ENCODE results near the gene AFF1. TPM values are rescaled to one million over a fixed set of nuclear protein-coding genes. Genes with fewer than 3 reads are reported as not detected.

Gene AFF1
- total and polyA plus RNA-seq, 2 donors from 2014 or later: 13.4 to 187 TPM

- no peaks in the 10 kb centered on the region for H3K9me3 ChIP-seq (ENCODE audit: control insufficient read depth in 2 of 3, insufficient read depth in 1 of 3, low read length in 3 of 3)
- FAIRE-seq (no peak), DNase-seq (no peak)
- no peak overlapping the region for H3K9ac ChIP-seq (ENCODE audit: low read length in 3 of 3)
- H3K4me3 ChIP-seq (ENCODE audit: low read length in 3 of 3): no peak overlapping the region
- no peaks in the 10 kb centered on the region for H3K4me1 ChIP-seq (ENCODE audit: control insufficient read depth in 2 of 3, insufficient read depth in 2 of 3, low read depth in 1 of 3, low read length in 3 of 3)
- intact Hi-C loops (cut with DNase I): loop anchor here (10.0 kb wide), 1 partner anchor 317 kb away; no protein-coding TSS in a partner anchor
- no peak overlapping the region for H3K27ac ChIP-seq (ENCODE audit: low read depth in 2 of 2, low read length in 2 of 2)
- H3K36me3 ChIP-seq (ENCODE audit: control insufficient read depth in 2 of 3, insufficient read depth in 3 of 3, low read length in 3 of 3): no peaks in the 10 kb centered on the region
- TF ChIP-seq CTCF (IDR thresholded peaks at IDR 0.05; ENCODE audit: borderline replicate concordance, extremely low read depth, insufficient read depth): no peak
- H3K27me3 ChIP-seq (ENCODE audit: control insufficient read depth, insufficient read depth, low read length): no peaks in the 10 kb centered on the region
Measured at GRCh38 chr4:86917212-86918039, 17.4 kb upstream of the AFF1 start.

DNA sequence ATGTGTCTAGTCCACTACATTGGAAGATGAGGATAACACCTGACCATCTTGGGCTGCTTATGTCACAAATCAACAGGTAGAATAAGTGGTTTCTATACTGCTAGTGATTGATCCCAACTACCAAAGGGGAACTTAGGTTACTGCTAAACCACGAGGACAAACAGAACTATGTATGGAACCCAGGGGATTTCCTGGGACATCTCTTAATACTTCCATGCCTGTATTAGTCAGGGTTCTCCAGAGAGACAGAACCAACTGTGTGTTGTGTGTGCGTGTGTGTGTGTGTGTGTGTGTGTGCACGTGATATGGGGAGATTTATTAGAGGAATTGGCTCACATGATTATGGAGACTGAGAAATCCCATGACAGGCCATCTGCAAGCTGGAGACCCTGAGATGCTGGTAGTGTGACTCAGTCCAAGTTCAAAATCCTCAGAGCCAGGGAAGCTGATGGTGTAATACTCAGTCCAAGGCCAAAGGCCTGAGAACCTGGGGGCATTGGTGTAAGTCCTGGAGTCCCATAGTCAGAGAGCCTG lies 16.2 kb upstream of the AFF1 start:
- Histone ChIP-seq H3K27ac (ENCODE audit: low read depth in 2 of 2, low read length in 2 of 2) (no peak overlapping the region), H3K27me3 (ENCODE audit: control insufficient read depth, insufficient read depth, low read length) (no peaks in the 10 kb centered on the region), H3K36me3 (ENCODE audit: control insufficient read depth in 2 of 3, insufficient read depth in 3 of 3, low read length in 3 of 3) (no peaks in the 10 kb centered on the region), H3K9ac (ENCODE audit: low read length in 3 of 3) (no peak overlapping the region), H3K4me1 (ENCODE audit: control insufficient read depth in 2 of 3, insufficient read depth in 2 of 3, low read depth in 1 of 3, low read length in 3 of 3) (no peaks in the 10 kb centered on the region), H3K4me3 (ENCODE audit: low read length in 3 of 3) (no peak overlapping the region), H3K9me3 (ENCODE audit: control insufficient read depth in 2 of 3, insufficient read depth in 1 of 3, low read length in 3 of 3) (no peaks in the 10 kb centered on the region)
- no peak for TF ChIP-seq CTCF (IDR thresholded peaks at IDR 0.05; ENCODE audit: borderline replicate concordance, extremely low read depth, insufficient read depth)
- intact Hi-C loops (cut with DNase I): loop anchor here (10.0 kb wide), 1 partner anchor 316 kb away; no protein-coding TSS in a partner anchor
- FAIRE-seq: no peak
- no peak for DNase-seq

DNA sequence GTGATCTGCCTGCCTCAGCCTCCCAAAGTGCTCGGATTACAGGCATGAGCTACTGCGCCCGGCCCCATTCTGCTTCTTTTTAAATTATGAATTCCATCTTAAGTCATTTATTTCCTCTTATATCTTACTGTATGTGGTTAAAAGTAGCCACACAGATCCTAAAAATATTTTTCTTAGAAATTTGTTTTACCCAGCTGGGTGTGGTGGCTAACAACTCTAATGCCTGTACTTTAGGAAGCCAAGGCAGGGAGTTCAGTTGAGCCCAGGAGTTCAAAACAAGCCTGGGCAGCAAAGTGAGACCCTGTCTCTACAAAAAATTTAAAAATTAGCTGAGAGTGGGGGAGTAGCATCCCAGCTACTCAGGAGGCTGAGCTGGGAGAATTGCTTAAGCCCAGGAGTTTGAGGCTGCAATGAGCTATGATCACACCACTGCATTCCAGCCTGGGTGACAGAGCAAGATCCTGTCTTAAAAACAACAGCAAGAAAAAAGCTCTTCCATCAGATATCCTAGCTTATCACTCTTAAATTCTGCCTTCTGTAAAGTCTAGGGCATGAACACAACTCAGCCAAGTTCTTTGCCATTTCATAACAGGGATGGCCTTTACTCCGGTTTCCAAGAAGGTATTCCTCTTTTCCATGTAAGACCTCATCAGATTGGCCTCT lies 15.1 kb upstream of the AFF1 start:
- no peaks in the 10 kb centered on the region for H3K27me3 ChIP-seq (ENCODE audit: control insufficient read depth, insufficient read depth, low read length)
- FAIRE-seq: no peak
- H3K9ac ChIP-seq (ENCODE audit: low read length in 3 of 3): no peak overlapping the region
- no peaks in the 10 kb centered on the region for H3K9me3 ChIP-seq (ENCODE audit: control insufficient read depth in 2 of 3, insufficient read depth in 1 of 3, low read length in 3 of 3)
- TF ChIP-seq CTCF (IDR thresholded peaks at IDR 0.05; ENCODE audit: borderline replicate concordance, extremely low read depth, insufficient read depth): no peak
- DNase-seq: no peak
- intact Hi-C loops (cut with DNase I): loop anchor here (10.0 kb wide), 1 partner anchor 315 kb away; no protein-coding TSS in a partner anchor
- no peak overlapping the region for H3K4me3 ChIP-seq (ENCODE audit: low read length in 3 of 3)
- H3K36me3 ChIP-seq (ENCODE audit: control insufficient read depth in 2 of 3, insufficient read depth in 3 of 3, low read length in 3 of 3): no peaks in the 10 kb centered on the region
- no peak overlapping the region for H3K27ac ChIP-seq (ENCODE audit: low read depth in 2 of 2, low read length in 2 of 2)
- H3K4me1 ChIP-seq (ENCODE audit: control insufficient read depth in 2 of 3, insufficient read depth in 2 of 3, low read depth in 1 of 3, low read length in 3 of 3): no peaks in the 10 kb centered on the region
